T-helper 2 cell treated with Interferon-gamma antibody and Interleukin-4, amounts not matched to agents 100 ng/mL and 5 ng/mL, for 36 hours (primary cell): ENCODE measurements around the gene RGS7. TPM values are rescaled to one million over a fixed set of nuclear protein-coding genes. Genes with fewer than 3 reads are reported as not detected.
"Not testable (repeated sequence)": the region's sequence is repeated elsewhere in the genome, so short reads cannot be mapped to it uniquely, and the experiment has no call there.

Source experiments
- intact Hi-C: fragments of 100-400 bp; cut with micrococcal nuclease; formaldehyde crosslinking; loops from one replicate; pipeline ENCODE4 v1.15.1; 2023
- total RNA-seq: library from RNA; stranded (reverse); gene quantifications from 2 replicates; pipeline ENCODE4 v1.2.3, GENCODE V29; 2022

Gene RGS7
- total RNA-seq, 1 donor from 2014 or later: not detected

GRCh38 chr1:241274693-241275092 is 82.3 kb downstream of the RGS7 start:
- intact Hi-C loops: no loop called here

GRCh38 chr1:241272828-241273227 is 84.2 kb downstream of the RGS7 start:
- intact Hi-C loops: no loop called here

GRCh38 chr1:241271427-241271826 is 85.6 kb downstream of the RGS7 start:
- intact Hi-C loops: no loop called here

- intact Hi-C loops: no loop called here
Observed at GRCh38 chr1:241270016-241270415, 87.0 kb downstream of the RGS7 start.

- intact Hi-C loops: no loop called here
Observed at GRCh38 chr1:241269116-241269515, 87.9 kb downstream of the RGS7 start.

- intact Hi-C loops: no loop called here
Observed at GRCh38 chr1:241266121-241266520, 90.9 kb downstream of the RGS7 start.

- intact Hi-C loops: no loop called here
Observed at GRCh38 chr1:241265428-241265827, 91.6 kb downstream of the RGS7 start.

GRCh38 chr1:241263346-241263745 is 93.7 kb downstream of the RGS7 start:
- intact Hi-C loops: no loop called here

GRCh38 chr1:241253471-241253870 is 103.5 kb downstream of the RGS7 start:
- intact Hi-C loops: no loop called here

- intact Hi-C loops: no loop called here
Observed at GRCh38 chr1:241250465-241250864, 106.5 kb downstream of the RGS7 start.

GRCh38 chr1:241240069-241240468 is 116.9 kb downstream of the RGS7 start:
- intact Hi-C loops: no loop called here

GRCh38 chr1:241237873-241238272 is 119.1 kb downstream of the RGS7 start:
- intact Hi-C loops: no loop called here

GRCh38 chr1:241235256-241235897 is 121.6 kb downstream of the RGS7 start:
- intact Hi-C loops: no loop called here

- intact Hi-C loops: no loop called here
Observed at GRCh38 chr1:241229711-241230110, 127.3 kb downstream of the RGS7 start.

GRCh38 chr1:241229216-241229615 is 127.8 kb downstream of the RGS7 start:
- intact Hi-C loops: no loop called here

GRCh38 chr1:241228339-241228738 is 128.7 kb downstream of the RGS7 start:
- intact Hi-C loops: no loop called here

GRCh38 chr1:241225741-241226140 is 131.3 kb downstream of the RGS7 start:
- intact Hi-C loops: no loop called here

- intact Hi-C loops: not testable (repeated sequence)
Observed at GRCh38 chr1:241224189-241224588, 132.8 kb downstream of the RGS7 start.

- intact Hi-C loops: not testable (repeated sequence)
Observed at GRCh38 chr1:241222813-241223212, 134.2 kb downstream of the RGS7 start.

GRCh38 chr1:241221319-241221718 is 135.7 kb downstream of the RGS7 start:
- intact Hi-C loops: no loop called here

GRCh38 chr1:241220913-241221312 is 136.1 kb downstream of the RGS7 start:
- intact Hi-C loops: not testable (repeated sequence)

GRCh38 chr1:241219449-241219848 is 137.6 kb downstream of the RGS7 start:
- intact Hi-C loops: no loop called here

GRCh38 chr1:241217516-241217915 is 139.5 kb downstream of the RGS7 start:
- intact Hi-C loops: no loop called here

GRCh38 chr1:241215683-241216082 is 141.3 kb downstream of the RGS7 start:
- intact Hi-C loops: no loop called here
